H1 (cell line): Measurements from ENCODE around the gene CLDN7. TPM values are rescaled to one million over a fixed set of nuclear protein-coding genes. Genes with fewer than 3 reads are reported as not detected.

ENCODE experiments used
- CTCF ChIA-PET: fragments of 300-600 bp; sonication (Branson Sonifier 250); formaldehyde crosslinking; loops from one replicate; lab custom pipeline; 2021; ENCODE audit not compliant: partially characterized antibody; lab: Charles Lee
- POLR2A ChIA-PET: fragments of 300-600 bp; sonication (Branson Sonifier 250); formaldehyde crosslinking; loops from one replicate; lab custom pipeline; 2021; ENCODE audit warnings: inconsistent platforms; ENCODE audit not compliant: partially characterized antibody; lab: Charles Lee
- DNase-seq, 2 experiments: peaks; one replicate each; pipeline versions ENCODE4 v3.0.0 to v3.0.0-alpha.2; 2010 to 2022; ENCODE audit warnings: low spot score in 2 of 2, low read depth in 1 of 2, mixed read lengths in 1 of 2
- FAIRE-seq: peaks from 2 replicates; lab custom pipeline; 2011; peaks lifted over from hg19 to GRCh38; lab: Jason Lieb, UNC
- H2AFZ ChIP-seq: 2 replicates; pipeline ENCODE4 v1.8.1; 2012; ENCODE audit warnings: low read length, inconsistent platforms
- H2AK5ac ChIP-seq: 2 replicates; pipeline ENCODE4 v1.6.1; 2013; ENCODE audit warnings: low read depth, low read length
- H2BK120ac ChIP-seq: replicated peaks from 2 replicates; pipeline ENCODE3; 2013; ENCODE audit warnings: low read depth, low read length, inconsistent platforms
- H2BK12ac ChIP-seq: 2 replicates; pipeline ENCODE4 v1.6.1; 2013; ENCODE audit warnings: low read depth, low read length
- H2BK15ac ChIP-seq: 2 replicates; pipeline ENCODE4 v1.6.1; 2013; ENCODE audit warnings: low read length
- H2BK20ac ChIP-seq: 2 replicates; pipeline ENCODE4 v1.6.1; 2013; ENCODE audit warnings: low read length
- H2BK5ac ChIP-seq: 2 replicates; pipeline ENCODE4 v1.6.1; 2013; ENCODE audit warnings: low read depth, low read length
- H3K14ac ChIP-seq: 2 replicates; pipeline ENCODE4 v1.6.1; 2013; ENCODE audit warnings: inconsistent platforms; ENCODE audit not compliant: insufficient read length
- H3K18ac ChIP-seq: 2 replicates; pipeline ENCODE4 v1.6.1; 2013; ENCODE audit warnings: low read length; ENCODE audit errors: extremely low read depth
- H3K23ac ChIP-seq: 2 replicates; pipeline ENCODE4 v1.6.1; 2013; ENCODE audit warnings: inconsistent platforms; ENCODE audit not compliant: insufficient read length
- H3K23me2 ChIP-seq: 2 replicates; pipeline ENCODE4 v1.6.1; 2013; ENCODE audit warnings: low read depth, low read length
- H3K27ac ChIP-seq: 2 replicates; pipeline ENCODE4 v1.6.1; 2011; ENCODE audit warnings: low read depth, low read length, inconsistent platforms
- H3K27me3 ChIP-seq, 4 experiments: replicated peaks in 1 of 4; 1 replicate in 1 of 4; 2 replicates in 3 of 4; pipeline versions ENCODE4 v1.6.1 to v1.8.1; 2011 to 2013; ENCODE audit warnings: low read length in 3 of 4, mild to moderate bottlenecking in 3 of 4, inconsistent platforms in 2 of 4, mixed read lengths in 2 of 4, moderate library complexity in 1 of 4; ENCODE audit not compliant: control insufficient read depth in 3 of 4, insufficient read depth in 3 of 4; ENCODE audit errors: extremely low read depth in 1 of 4
- H3K36me3 ChIP-seq, 4 experiments: 2 replicates each; pipeline versions ENCODE4 v1.6.1 to v1.8.1; 2011 to 2013; ENCODE audit warnings: mild to moderate bottlenecking in 4 of 4, low read length in 3 of 4, moderate library complexity in 2 of 4, control low read depth in 1 of 4, inconsistent platforms in 1 of 4; ENCODE audit not compliant: insufficient read depth in 4 of 4, control insufficient read depth in 2 of 4
- H3K4ac ChIP-seq: replicated peaks from 2 replicates; pipeline ENCODE3; 2013; ENCODE audit warnings: low read length, low read depth, mixed read lengths, inconsistent platforms; ENCODE audit not compliant: insufficient read length
- H3K4me1 ChIP-seq, 4 experiments: replicated peaks in 1 of 4; 1 replicate in 1 of 4; 2 replicates in 3 of 4; pipeline versions ENCODE4 v1.6.1 to v1.8.1; 2011 to 2013; ENCODE audit warnings: low read length in 3 of 4, inconsistent platforms in 2 of 4, mixed read lengths in 1 of 4; ENCODE audit not compliant: insufficient read depth in 4 of 4, control insufficient read depth in 3 of 4
- H3K4me2 ChIP-seq, 2 experiments: 2 replicates each; pipeline versions ENCODE4 v1.6.1 to v1.8.1; 2011 to 2013; ENCODE audit warnings: low read depth in 2 of 2, low read length in 2 of 2, control low read depth in 1 of 2, inconsistent platforms in 1 of 2, mild to moderate bottlenecking in 1 of 2; ENCODE audit not compliant: insufficient read depth in 1 of 2
- H3K4me3 ChIP-seq, 4 experiments: fragments of 200-600, 300-600 bp in 1 of 4; sonication (generic), shearing (Covaris generic), sonication (Bioruptor Twin) in 1 of 4; 2 replicates each; pipeline versions ENCODE4 v1.5.1 to v1.8.1; 2011 to 2016; ENCODE audit warnings: low read length in 4 of 4, low read depth in 3 of 4, control low read depth in 2 of 4, inconsistent platforms in 2 of 4, mild to moderate bottlenecking in 2 of 4, mixed read lengths in 1 of 4, moderate library complexity in 1 of 4; ENCODE audit not compliant: insufficient read depth in 2 of 4; ENCODE audit errors: extremely low read depth in 1 of 4
- H3K56ac ChIP-seq: replicated peaks from 2 replicates; pipeline ENCODE3; 2013; ENCODE audit warnings: low read depth, mild to moderate bottlenecking, mixed read lengths, low read length, inconsistent platforms; ENCODE audit not compliant: insufficient read length
- H3K79me1 ChIP-seq: 2 replicates; pipeline ENCODE4 v1.6.1; 2013; ENCODE audit warnings: low read depth, low read length, control low read depth
- H3K79me2 ChIP-seq, 2 experiments: 2 replicates each; pipeline versions ENCODE4 v1.6.1 to v1.8.1; 2012 to 2013; ENCODE audit warnings: low read length in 2 of 2, mild to moderate bottlenecking in 2 of 2, inconsistent platforms in 1 of 2; ENCODE audit not compliant: insufficient read depth in 2 of 2, control insufficient read depth in 1 of 2
- H3K9ac ChIP-seq, 4 experiments: replicated peaks in 1 of 4; 1 replicate in 1 of 4; 2 replicates in 3 of 4; pipeline versions ENCODE4 v1.6.1 to v1.8.1; 2011 to 2013; ENCODE audit warnings: low read depth in 3 of 4, low read length in 3 of 4, control low read depth in 2 of 4, mild to moderate bottlenecking in 2 of 4, moderate library complexity in 2 of 4, inconsistent platforms in 1 of 4; ENCODE audit errors: extremely low read depth in 1 of 4
- H3K9me3 ChIP-seq, 2 experiments: 2 replicates each; pipeline versions ENCODE4 v1.6.1 to v1.8.1; 2012 to 2013; ENCODE audit warnings: mild to moderate bottlenecking in 2 of 2, moderate library complexity in 2 of 2, control low read depth in 1 of 2, inconsistent platforms in 1 of 2, low read depth in 1 of 2, low read length in 1 of 2, mixed read lengths in 1 of 2; ENCODE audit not compliant: insufficient read depth in 2 of 2
- H4K20me1 ChIP-seq, 2 experiments: replicated peaks in 1 of 2; 2 replicates each; pipeline versions ENCODE3 to v1.8.1; 2011 to 2013; ENCODE audit warnings: inconsistent platforms in 2 of 2, low read length in 2 of 2, mild to moderate bottlenecking in 1 of 2; ENCODE audit not compliant: insufficient read depth in 2 of 2, control insufficient read depth in 1 of 2
- H4K5ac ChIP-seq: 2 replicates; pipeline ENCODE4 v1.6.1; 2013; ENCODE audit warnings: low read length, low read depth, mixed read lengths, inconsistent platforms; ENCODE audit not compliant: insufficient read length
- H4K8ac ChIP-seq: 2 replicates; pipeline ENCODE4 v1.8.0; 2013; ENCODE audit warnings: mild to moderate bottlenecking, moderate library complexity, low read length, inconsistent platforms; ENCODE audit not compliant: insufficient read depth; ENCODE audit errors: extremely low read depth
- H4K91ac ChIP-seq: replicated peaks from 2 replicates; pipeline ENCODE3; 2013; ENCODE audit warnings: low read length, mixed read lengths, inconsistent platforms; ENCODE audit not compliant: insufficient read length
- ASH2L ChIP-seq: fragments of 200-600, 300-600 bp; sonication (generic); IDR thresholded peaks from one replicate; pipeline ENCODE4 v1.7.1; 2017; ENCODE audit warnings: low read length
- BACH1 ChIP-seq: IDR thresholded peaks from 2 replicates; pipeline ENCODE4 v1.6.1; 2012; ENCODE audit warnings: low read length, improper control_type of control experiment
- CTBP2 ChIP-seq: IDR thresholded peaks from 2 replicates; pipeline ENCODE4 v1.7.0; 2011; ENCODE audit warnings: borderline replicate concordance, mild to moderate bottlenecking, moderate library complexity, mixed read lengths, low read length; ENCODE audit not compliant: insufficient read depth, insufficient read length
- HDAC6 ChIP-seq: IDR thresholded peaks from one replicate; pipeline ENCODE4 v1.7.1; 2012; ENCODE audit warnings: low read depth, mild to moderate bottlenecking, inconsistent platforms, low read length, moderate library complexity
- JUND ChIP-seq: IDR thresholded peaks from 2 replicates; pipeline ENCODE4 v1.6.1; 2011; ENCODE audit warnings: mild to moderate bottlenecking, improper control_type of control experiment, low read length
- KDM1A ChIP-seq: fragments of 200-600, 300-600 bp; sonication (generic); IDR thresholded peaks from 2 replicates; pipeline ENCODE4 v1.7.1; 2016; ENCODE audit warnings: mild to moderate bottlenecking, low read length, borderline replicate concordance
- NANOG ChIP-seq: IDR thresholded peaks from 2 replicates; pipeline ENCODE4 v1.6.1; 2011; ENCODE audit warnings: low read length, low read depth, mild to moderate bottlenecking, inconsistent platforms; ENCODE audit not compliant: insufficient read depth, poor library complexity, severe bottlenecking
- POLR2AphosphoS5 ChIP-seq: IDR thresholded peaks from 2 replicates; pipeline ENCODE4 v1.6.1; 2011; ENCODE audit warnings: low read depth, low read length
- POU5F1 ChIP-seq: IDR thresholded peaks from 2 replicates; pipeline ENCODE4 v1.6.1; 2011; ENCODE audit warnings: low read depth, mild to moderate bottlenecking, low read length, moderate library complexity
- SP1 ChIP-seq: IDR thresholded peaks from 2 replicates; pipeline ENCODE4 v1.6.1; 2011; ENCODE audit warnings: low read depth, low read length
- SP4 ChIP-seq: IDR thresholded peaks from 2 replicates; pipeline ENCODE4 v1.6.1; 2012; ENCODE audit warnings: low read length, inconsistent platforms
- TCF12 ChIP-seq: IDR thresholded peaks from 2 replicates; pipeline ENCODE4 v1.6.1; 2011; ENCODE audit warnings: low read depth, mild to moderate bottlenecking, low read length
- WGBS, 2 experiments: shearing (Covaris generic) in 1 of 2; methylation state at CpG; one replicate each; pipeline versions ENCODE4 v1.1.6 to v1.1.7; 2013 to 2015; ENCODE audit warnings: low lambda C conversion rate in 2 of 2, mixed read lengths in 2 of 2, inconsistent platforms in 1 of 2, low coverage in 1 of 2, missing lambda C conversion rate in 1 of 2; ENCODE audit not compliant: insufficient replicate concordance in 2 of 2, insufficient coverage in 1 of 2, insufficient read length in 1 of 2; ENCODE audit errors: extremely low coverage in 1 of 2, missing lambda C conversion rate in 1 of 2; 5-methylcytosine and 5-hydroxymethylcytosine counted together
- polyA plus RNA-seq, 7 experiments: library from polyadenylated mRNA; depleted of rRNA in 3 of 7; stranded (reverse) in 5 of 7; unstranded in 2 of 7; fragments of >200 nt in 5 of 7; fragments of 200-250 nt in 2 of 7; gene quantifications; 1 replicate in 5 of 7; 2 replicates in 1 of 7; 4 replicates in 1 of 7; pipeline versions ENCODE4 v1.2.1 to v1.2.3, GENCODE V29; 2011 to 2013; ENCODE audit warnings: missing spikeins in 2 of 7, mixed read lengths in 2 of 7
- total RNA-seq: library from RNA; stranded (reverse); fragmentation: NEBNext Ultra II Directional; extraction: Animal tissue kit (Norgen Biotek cat#: 25700); gene quantifications from 2 replicates; pipeline ENCODE4 v1.2.1, GENCODE V29; 2021
- TF ChIP-seq, protein P1 (sequence below): IDR thresholded peaks from 2 replicates; pipeline ENCODE4 v1.6.1; 2012; ENCODE audit warnings: low read length, inconsistent platforms

Gene CLDN7
- total and polyA plus RNA-seq, 2 of the 8 experiments (the other 6 are each of a cell fraction or from before 2014, with no cell fraction given): 118 to 119 TPM

DNA sequence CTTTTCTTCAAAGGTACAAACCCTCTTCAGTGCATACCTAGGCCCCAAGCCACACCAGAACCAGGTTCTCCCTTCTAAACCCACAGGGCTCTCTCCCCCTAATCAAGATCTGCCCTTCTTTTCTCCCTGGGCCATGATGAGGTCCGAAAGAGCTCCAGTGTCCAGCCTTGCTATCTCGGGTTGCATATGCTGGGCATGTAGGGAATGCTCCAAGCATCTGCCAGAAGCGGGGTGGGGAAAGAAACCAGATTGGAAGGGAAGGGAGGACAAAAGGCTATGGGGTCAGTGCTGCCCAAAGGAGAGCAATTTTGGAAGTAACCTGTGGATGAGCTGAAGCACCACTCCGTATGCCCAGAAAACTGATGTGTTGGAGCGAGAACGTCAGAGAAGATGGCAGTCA is 13.1 kb downstream of the CLDN7 start:
- no peaks in the 10 kb centered on the region for H3K9me3 ChIP-seq
- DNase-seq (no peak), FAIRE-seq (no peak)
- no peak overlapping the region for H3K27ac ChIP-seq
- H2BK5ac ChIP-seq: 0 out of 2 replicates have a peak overlapping the region, but pooled peaks have one; percentile 44
- no peak overlapping the region for H4K8ac ChIP-seq
- peak overlapping the region in 1 of 2 experiments; percentile 99; a peak in 1 of 4 replicates for H3K4me2 ChIP-seq
- POLR2A ChIA-PET: interaction anchor here (0.9 to 8.3 kb wide), 11 partner anchors 8 to 66 kb away, joined by 3 to 121 read pairs (median 4); partner anchors contain the start of genes ACADVL, CLDN7, DLG4 and DVL2
- peaks cover 16% of the 10 kb centered on the region for H3K79me1 ChIP-seq
- peaks cover 9 to 25% (median 20%) of the 10 kb centered on the region in 4 experiments; a peak in 7 of 8 replicates for H3K36me3 ChIP-seq
- H3K14ac ChIP-seq: no peak overlapping the region
- no peak overlapping the region for H2AFZ ChIP-seq
- H2BK20ac ChIP-seq: no peak overlapping the region
- H3K79me2 ChIP-seq: peaks cover 23 to 54% of the 10 kb centered on the region in 2 experiments
- no peak overlapping the region for H3K4me3 ChIP-seq
- H4K5ac ChIP-seq: no peak overlapping the region
- H3K23ac ChIP-seq: no peak overlapping the region
- no peak overlapping the region for H2BK12ac ChIP-seq
- no peak overlapping the region for H3K4ac ChIP-seq
- H2BK120ac ChIP-seq: no peak overlapping the region
- no peak overlapping the region for H2BK15ac ChIP-seq
- no peaks in the 10 kb centered on the region for H3K27me3 ChIP-seq
- no peak overlapping the region for H3K56ac ChIP-seq
- peaks cover 3 to 12% (median 5%) of the 10 kb centered on the region in 4 experiments for H3K4me1 ChIP-seq
- no peak overlapping the region for H3K18ac ChIP-seq
- WGBS, 2 experiments: 91% methylated on average over 6 of the region's 6 CpGs; no CpG with 5 or more reads in 1 of the 2 experiments
- peak overlapping the region in 1 of 4 experiments; percentile 14; a peak in 1 of 7 replicates for H3K9ac ChIP-seq
- no peak overlapping the region for H2AK5ac ChIP-seq
- peaks cover 7% of the 10 kb centered on the region for H3K23me2 ChIP-seq
- H4K20me1 ChIP-seq: peaks cover 4 to 9% of the 10 kb centered on the region in 2 experiments
- CTCF ChIA-PET: interaction anchor here (0.6 to 1.4 kb wide), 4 partner anchors 11 to 515 kb away, joined by 3 to 7 read pairs (median 4); partner anchors contain the start of gene SLC2A4
- no peak overlapping the region for H4K91ac ChIP-seq
- no peak for TF ChIP-seq CTBP2
- no peak for TF ChIP-seq SP1
- no peak for TF ChIP-seq ASH2L
- no peak for TF ChIP-seq NANOG
- no peak for TF ChIP-seq POLR2AphosphoS5
- no peak for TF ChIP-seq POU5F1
- no peak for TF ChIP-seq BACH1
- TF ChIP-seq JUND: no peak
- no peak for TF ChIP-seq SP4
- TF ChIP-seq, protein P1, sequence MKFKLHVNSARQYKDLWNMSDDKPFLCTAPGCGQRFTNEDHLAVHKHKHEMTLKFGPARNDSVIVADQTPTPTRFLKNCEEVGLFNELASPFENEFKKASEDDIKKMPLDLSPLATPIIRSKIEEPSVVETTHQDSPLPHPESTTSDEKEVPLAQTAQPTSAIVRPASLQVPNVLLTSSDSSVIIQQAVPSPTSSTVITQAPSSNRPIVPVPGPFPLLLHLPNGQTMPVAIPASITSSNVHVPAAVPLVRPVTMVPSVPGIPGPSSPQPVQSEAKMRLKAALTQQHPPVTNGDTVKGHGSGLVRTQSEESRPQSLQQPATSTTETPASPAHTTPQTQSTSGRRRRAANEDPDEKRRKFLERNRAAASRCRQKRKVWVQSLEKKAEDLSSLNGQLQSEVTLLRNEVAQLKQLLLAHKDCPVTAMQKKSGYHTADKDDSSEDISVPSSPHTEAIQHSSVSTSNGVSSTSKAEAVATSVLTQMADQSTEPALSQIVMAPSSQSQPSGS: no peak
- TF ChIP-seq TCF12: no peak
- TF ChIP-seq KDM1A: no peak
- no peak for TF ChIP-seq HDAC6
